ENCODE results near the gene ZMYND15.

- TF ChIP-seq CTCF (IDR thresholded peaks at IDR 0.05; ENCODE audit: low read depth, low read length) (no peak), EZH2phosphoT487 (IDR thresholded peaks at IDR 0.05; ENCODE audit: low read depth) (no peak)
Measured at GRCh38 chr17:4790705-4791088, 51.1 kb downstream of the ZMYND15 start.
